Measurements from ENCODE around the gene APC2.

DNA sequence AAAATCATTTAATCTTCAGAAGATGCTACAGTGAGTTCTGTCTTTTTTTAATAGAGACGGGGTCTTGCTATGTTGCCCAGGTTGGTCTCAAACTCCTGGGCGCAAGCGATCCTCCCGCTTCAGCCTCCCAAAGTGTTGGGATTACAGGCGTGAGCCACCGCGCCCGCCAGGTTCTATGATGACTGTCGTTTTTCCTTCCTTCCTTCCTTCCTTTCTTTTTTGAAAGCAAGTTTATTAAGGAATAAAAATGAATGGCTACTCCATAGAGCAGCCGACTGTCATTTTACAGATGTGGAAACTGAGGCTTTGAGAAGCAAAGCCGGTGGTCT lies 48.1 kb upstream of the APC2 start:
- TF ChIP-seq, protein P1, sequence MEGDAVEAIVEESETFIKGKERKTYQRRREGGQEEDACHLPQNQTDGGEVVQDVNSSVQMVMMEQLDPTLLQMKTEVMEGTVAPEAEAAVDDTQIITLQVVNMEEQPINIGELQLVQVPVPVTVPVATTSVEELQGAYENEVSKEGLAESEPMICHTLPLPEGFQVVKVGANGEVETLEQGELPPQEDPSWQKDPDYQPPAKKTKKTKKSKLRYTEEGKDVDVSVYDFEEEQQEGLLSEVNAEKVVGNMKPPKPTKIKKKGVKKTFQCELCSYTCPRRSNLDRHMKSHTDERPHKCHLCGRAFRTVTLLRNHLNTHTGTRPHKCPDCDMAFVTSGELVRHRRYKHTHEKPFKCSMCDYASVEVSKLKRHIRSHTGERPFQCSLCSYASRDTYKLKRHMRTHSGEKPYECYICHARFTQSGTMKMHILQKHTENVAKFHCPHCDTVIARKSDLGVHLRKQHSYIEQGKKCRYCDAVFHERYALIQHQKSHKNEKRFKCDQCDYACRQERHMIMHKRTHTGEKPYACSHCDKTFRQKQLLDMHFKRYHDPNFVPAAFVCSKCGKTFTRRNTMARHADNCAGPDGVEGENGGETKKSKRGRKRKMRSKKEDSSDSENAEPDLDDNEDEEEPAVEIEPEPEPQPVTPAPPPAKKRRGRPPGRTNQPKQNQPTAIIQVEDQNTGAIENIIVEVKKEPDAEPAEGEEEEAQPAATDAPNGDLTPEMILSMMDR (IDR thresholded peaks at IDR 0.05): no peak
- no peak for TF ChIP-seq EZH2 (IDR thresholded peaks at IDR 0.05; ENCODE audit: borderline replicate concordance, insufficient read depth, low read depth, low read length, poor library complexity, severe bottlenecking)
